Lung (tissue), 12 donors: ENCODE measurements around the gene MCRIP2. TPM values are rescaled to one million over a fixed set of nuclear protein-coding genes. Genes with fewer than 3 reads are reported as not detected.

Experiments
- ATAC-seq: fragments of 200-7000 bp; cut with Tn5 transposase; one replicate; pipeline ENCODE4 v1.9.1; 2020; ENCODE audit warnings: moderate number of reproducible peaks; ENCODE audit not compliant: insufficient read depth, low FRiP score
- DNase-seq, 3 donors: peaks; one replicate each; pipeline ENCODE4 v3.0.0-alpha.2; 2013 to 2017
- H3K27ac ChIP-seq, 2 donors: one replicate each; pipeline ENCODE4 v1.5.1; 2013; ENCODE audit warnings: mild to moderate bottlenecking in 2 of 2, moderate library complexity in 2 of 2, control low read depth in 1 of 2, inconsistent platforms in 1 of 2, low read depth in 1 of 2, low read length in 1 of 2
- H3K27me3 ChIP-seq, 3 donors: one replicate each; pipeline ENCODE4 v1.5.1; 2013; ENCODE audit warnings: low read length in 2 of 3; ENCODE audit not compliant: control insufficient read depth in 3 of 3, insufficient read depth in 3 of 3
- H3K36me3 ChIP-seq, 4 donors: one replicate each; pipeline ENCODE4 v1.5.1; 2013; ENCODE audit warnings: low read length in 4 of 4, mild to moderate bottlenecking in 1 of 4, moderate library complexity in 1 of 4; ENCODE audit not compliant: control insufficient read depth in 4 of 4, insufficient read depth in 4 of 4
- H3K4me1 ChIP-seq, 5 donors: one replicate each; pipeline ENCODE4 v1.5.1; 2013; ENCODE audit warnings: low read length in 5 of 5, mild to moderate bottlenecking in 2 of 5, moderate library complexity in 1 of 5; ENCODE audit not compliant: control insufficient read depth in 5 of 5, insufficient read depth in 5 of 5
- H3K4me3 ChIP-seq: one replicate; pipeline ENCODE4 v1.5.1; 2013; ENCODE audit warnings: mild to moderate bottlenecking, control low read depth, moderate library complexity
- H3K9ac ChIP-seq, 2 donors: one replicate each; pipeline ENCODE4 v1.5.1; 2013; ENCODE audit warnings: low read length in 2 of 2, control low read depth in 1 of 2; ENCODE audit not compliant: insufficient read depth in 1 of 2
- H3K9me3 ChIP-seq, 4 donors: one replicate each; pipeline ENCODE4 v1.5.1; 2013; ENCODE audit warnings: low read length in 3 of 4, mild to moderate bottlenecking in 1 of 4, moderate library complexity in 1 of 4; ENCODE audit not compliant: control insufficient read depth in 4 of 4, insufficient read depth in 3 of 4
- WGBS, 2 donors: extraction: QIAGEN DNeasy Blood & Tissue Kit; methylation state at CpG; one replicate each; pipeline ENCODE4 v1.1.7; 2013; 5-methylcytosine and 5-hydroxymethylcytosine counted together
- polyA plus RNA-seq, 2 donors: library from polyadenylated mRNA; stranded (reverse); fragments of 200-250 nt; gene quantifications; one replicate each; pipeline ENCODE4 v1.2.1, GENCODE V29; 2013
- total RNA-seq, 2 donors: library from RNA; depleted of rRNA in 1 of 2; stranded (reverse); fragments of >200 nt in 1 of 2; gene quantifications; one replicate each; pipeline ENCODE4 v1.2.1, GENCODE V29; 2014 to 2021
- TF ChIP-seq, protein P1 (sequence below): IDR thresholded peaks from 2 replicates; pipeline ENCODE4 v1.5.1; 2012; ENCODE audit warnings: mild to moderate bottlenecking; ENCODE audit errors: control extremely low read depth, extremely low read depth
- donor health status: control.
- donor health status: control.
- donor health status: Bipolar disorder and iron deficiency.
- donor health status: healthy.
- donor health status: DM: yes; HTN: yes; CAD: no.

MCRIP2 gene
- total and polyA plus RNA-seq, 4 donors, result 9.1 to 109 (median 53.3) TPM

DNA sequence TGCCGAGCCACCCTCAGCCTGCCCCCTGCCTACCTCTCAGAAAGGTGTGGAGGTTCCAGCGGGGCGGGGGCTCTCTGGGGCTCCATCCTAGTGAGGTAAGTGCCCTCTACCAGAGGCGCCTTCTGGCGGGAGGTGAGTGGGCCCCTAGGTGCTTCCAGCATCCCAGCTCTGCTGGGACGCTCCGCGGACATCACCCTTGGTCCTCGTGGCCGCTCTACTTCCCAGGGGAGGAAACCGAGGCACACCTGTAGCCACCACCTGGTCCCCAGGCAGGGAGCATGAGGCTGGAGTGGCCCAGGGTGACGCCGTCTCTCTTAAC is 1.4 kb downstream of the MCRIP2 start:
- no peaks in the 10 kb centered on the region for H3K9me3 ChIP-seq
- H3K4me1 ChIP-seq, result peaks cover 0 to 29% (median 4%) of the 10 kb centered on the region in 5 donors
- no peak for DNase-seq
- WGBS, 2 donors, result 79 to 87% methylated on average over 13 of the region's 13 CpGs
- no peak overlapping the region for H3K9ac ChIP-seq
- no peak overlapping the region for H3K4me3 ChIP-seq
- H3K27ac ChIP-seq, result peak overlapping the region; percentile 87 to 96
- H3K36me3 ChIP-seq, result peaks cover 0 to 2% (median 0%) of the 10 kb centered on the region in 4 donors
- no peak for ATAC-seq
- H3K27me3 ChIP-seq, result peaks cover 0 to 3% (median 0%) of the 10 kb centered on the region in 3 donors
- TF ChIP-seq, protein P1, sequence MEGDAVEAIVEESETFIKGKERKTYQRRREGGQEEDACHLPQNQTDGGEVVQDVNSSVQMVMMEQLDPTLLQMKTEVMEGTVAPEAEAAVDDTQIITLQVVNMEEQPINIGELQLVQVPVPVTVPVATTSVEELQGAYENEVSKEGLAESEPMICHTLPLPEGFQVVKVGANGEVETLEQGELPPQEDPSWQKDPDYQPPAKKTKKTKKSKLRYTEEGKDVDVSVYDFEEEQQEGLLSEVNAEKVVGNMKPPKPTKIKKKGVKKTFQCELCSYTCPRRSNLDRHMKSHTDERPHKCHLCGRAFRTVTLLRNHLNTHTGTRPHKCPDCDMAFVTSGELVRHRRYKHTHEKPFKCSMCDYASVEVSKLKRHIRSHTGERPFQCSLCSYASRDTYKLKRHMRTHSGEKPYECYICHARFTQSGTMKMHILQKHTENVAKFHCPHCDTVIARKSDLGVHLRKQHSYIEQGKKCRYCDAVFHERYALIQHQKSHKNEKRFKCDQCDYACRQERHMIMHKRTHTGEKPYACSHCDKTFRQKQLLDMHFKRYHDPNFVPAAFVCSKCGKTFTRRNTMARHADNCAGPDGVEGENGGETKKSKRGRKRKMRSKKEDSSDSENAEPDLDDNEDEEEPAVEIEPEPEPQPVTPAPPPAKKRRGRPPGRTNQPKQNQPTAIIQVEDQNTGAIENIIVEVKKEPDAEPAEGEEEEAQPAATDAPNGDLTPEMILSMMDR, result no peak

- H3K27me3 ChIP-seq, result peaks cover 0 to 3% (median 0%) of the 10 kb centered on the region in 3 donors
- H3K4me3 ChIP-seq, result no peak overlapping the region
- peaks cover 0 to 2% (median 0%) of the 10 kb centered on the region in 4 donors for H3K36me3 ChIP-seq
- H3K4me1 ChIP-seq, result peaks cover 0 to 34% (median 8%) of the 10 kb centered on the region in 5 donors
- DNase-seq, result no peak
- no peaks in the 10 kb centered on the region for H3K9me3 ChIP-seq
- H3K27ac ChIP-seq, result no peak overlapping the region
- H3K9ac ChIP-seq, result no peak overlapping the region
- no peak for ATAC-seq
- 92 to 96% methylated on average over 12 of the region's 12 CpGs for WGBS, 2 donors
- TF ChIP-seq, protein P1, result no peak
Measured at GRCh38 chr16:644556-644955, 2.9 kb downstream of the MCRIP2 start.

GRCh38 chr16:645852-646678 is 4.4 kb downstream of the MCRIP2 start:
- Histone ChIP-seq H3K27ac (peak overlapping the region in 1 of 2 donors; percentile 50), H3K36me3 (peaks cover 0 to 2% (median 0%) of the 10 kb centered on the region in 4 donors), H3K9ac (no peak overlapping the region), H3K9me3 (no peaks in the 10 kb centered on the region), H3K4me3 (no peak overlapping the region), H3K4me1 (peaks cover 0 to 35% (median 8%) of the 10 kb centered on the region in 5 donors), H3K27me3 (peaks cover 0 to 3% (median 0%) of the 10 kb centered on the region in 3 donors)
- ATAC-seq (no peak), DNase-seq (no peak)
- WGBS, 2 donors, result 76 to 85% methylated on average over 31 to 32 of the region's 32 CpGs
- TF ChIP-seq, protein P1, result no peak
